ENCODE data around the gene TSSC4. TPM values are rescaled to one million over a fixed set of nuclear protein-coding genes. Genes with fewer than 3 reads are reported as not detected.
"Not testable (repeated sequence)": the region's sequence is repeated elsewhere in the genome, so short reads cannot be mapped to it uniquely, and the experiment has no call there.

Gene TSSC4
- total and polyA plus RNA-seq, 8 donors = 20.1 to 47.6 (median 29.0) TPM

DNA sequence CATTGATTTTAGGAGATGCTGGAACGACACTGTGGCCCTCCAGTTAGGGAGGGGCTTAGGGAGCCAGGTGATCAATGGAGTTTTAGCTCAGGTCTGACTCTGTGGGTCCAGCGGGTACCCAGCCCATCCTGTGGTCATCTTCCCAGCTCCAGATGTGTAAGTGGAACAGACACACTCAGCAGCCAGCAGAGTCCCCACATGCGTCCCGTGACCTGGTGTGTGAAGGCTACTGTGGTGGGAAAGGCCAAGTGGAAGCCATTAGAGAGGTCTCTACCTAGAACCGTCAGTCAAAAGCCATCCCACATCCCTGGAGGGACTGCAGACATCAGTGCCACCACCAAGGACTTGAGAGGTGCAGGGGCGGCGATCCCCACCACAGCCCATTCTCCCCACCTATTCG, 43.3 kb upstream of the TSSC4 start:
- no peaks in the 10 kb centered on the region for H3K9me3 ChIP-seq
- TF ChIP-seq, protein P1, sequence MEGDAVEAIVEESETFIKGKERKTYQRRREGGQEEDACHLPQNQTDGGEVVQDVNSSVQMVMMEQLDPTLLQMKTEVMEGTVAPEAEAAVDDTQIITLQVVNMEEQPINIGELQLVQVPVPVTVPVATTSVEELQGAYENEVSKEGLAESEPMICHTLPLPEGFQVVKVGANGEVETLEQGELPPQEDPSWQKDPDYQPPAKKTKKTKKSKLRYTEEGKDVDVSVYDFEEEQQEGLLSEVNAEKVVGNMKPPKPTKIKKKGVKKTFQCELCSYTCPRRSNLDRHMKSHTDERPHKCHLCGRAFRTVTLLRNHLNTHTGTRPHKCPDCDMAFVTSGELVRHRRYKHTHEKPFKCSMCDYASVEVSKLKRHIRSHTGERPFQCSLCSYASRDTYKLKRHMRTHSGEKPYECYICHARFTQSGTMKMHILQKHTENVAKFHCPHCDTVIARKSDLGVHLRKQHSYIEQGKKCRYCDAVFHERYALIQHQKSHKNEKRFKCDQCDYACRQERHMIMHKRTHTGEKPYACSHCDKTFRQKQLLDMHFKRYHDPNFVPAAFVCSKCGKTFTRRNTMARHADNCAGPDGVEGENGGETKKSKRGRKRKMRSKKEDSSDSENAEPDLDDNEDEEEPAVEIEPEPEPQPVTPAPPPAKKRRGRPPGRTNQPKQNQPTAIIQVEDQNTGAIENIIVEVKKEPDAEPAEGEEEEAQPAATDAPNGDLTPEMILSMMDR (IDR thresholded peaks at IDR 0.05) = no peak
- H3K27me3 ChIP-seq = no peaks in the 10 kb centered on the region
- no peak for DNase-seq
- intact Hi-C loops (cut with DNase I) = no loop called here
- no peaks in the 10 kb centered on the region for H3K36me3 ChIP-seq
- H3K4me1 ChIP-seq = no peaks in the 10 kb centered on the region
- no peak overlapping the region for H3K27ac ChIP-seq
- no peak for ATAC-seq
- H3K4me3 ChIP-seq = no peak overlapping the region

DNA sequence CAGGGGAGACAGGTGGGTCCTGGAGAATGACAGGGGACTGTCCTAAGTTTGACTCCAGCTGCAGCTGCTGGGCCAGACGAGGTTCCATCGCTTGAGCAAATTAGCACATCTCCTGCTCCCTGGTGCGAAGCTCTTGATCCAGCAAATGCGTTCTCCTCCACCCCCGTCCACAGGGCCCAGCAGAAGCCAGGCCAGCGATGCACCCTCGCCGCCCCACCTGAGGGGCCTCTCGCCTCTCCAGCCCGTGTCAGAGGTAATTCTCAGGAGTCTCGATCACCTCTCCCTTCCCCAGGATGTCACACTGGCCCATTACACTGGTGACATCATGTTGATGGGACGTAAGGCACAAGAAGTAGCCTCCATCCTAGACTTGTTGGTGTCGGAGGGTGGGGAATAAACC, 42.9 kb upstream of the TSSC4 start:
- H3K36me3 ChIP-seq; ATAC-seq; intact Hi-C loops (cut with DNase I); H3K9me3 ChIP-seq; H3K4me1 ChIP-seq; H3K27me3 ChIP-seq; H3K4me3 ChIP-seq; H3K27ac ChIP-seq: not testable (repeated sequence)
- DNase-seq = peak in 1 of 4 donors; percentile 34

DNA sequence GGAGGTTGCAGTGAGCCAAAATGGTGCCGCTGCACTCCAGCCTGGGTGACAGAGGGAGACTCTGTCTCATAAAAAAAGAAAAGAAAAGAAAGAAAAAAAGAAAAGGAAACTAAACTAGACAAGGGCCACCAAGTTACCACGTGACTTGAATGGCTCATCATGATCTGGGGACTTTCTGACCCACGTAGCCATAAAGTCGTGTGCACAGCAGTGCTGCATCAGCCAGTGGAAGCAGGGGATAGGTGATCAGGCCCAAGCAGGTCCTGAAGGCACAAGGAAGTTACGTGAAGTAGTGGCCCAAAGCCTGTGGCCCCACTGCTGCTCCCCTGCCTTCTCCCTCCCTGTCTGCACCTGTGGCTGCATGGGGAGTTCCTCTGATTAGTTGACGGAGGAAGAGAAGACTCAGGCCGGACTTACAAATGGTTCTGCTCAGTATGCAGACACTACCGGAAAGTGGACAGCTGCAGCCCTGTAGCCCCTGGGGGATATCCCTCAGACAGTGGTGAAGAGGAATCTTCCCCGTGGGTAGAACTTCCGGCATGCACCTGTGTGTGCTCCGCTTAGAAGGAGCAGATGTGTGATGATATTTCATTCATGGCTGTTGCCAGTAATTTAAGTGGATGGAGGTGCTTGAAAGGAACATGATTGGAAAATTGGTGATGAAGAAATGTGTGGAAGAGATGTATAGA, 41.7 kb upstream of the TSSC4 start:
- Histone ChIP-seq H3K4me1 (no peaks in the 10 kb centered on the region), H3K4me3 (no peak overlapping the region), H3K27ac (no peak overlapping the region), H3K36me3 (no peaks in the 10 kb centered on the region), H3K27me3 (no peaks in the 10 kb centered on the region), H3K9me3 (no peaks in the 10 kb centered on the region)
- DNase-seq (no peak), ATAC-seq (no peak)
- TF ChIP-seq, protein P1 (IDR thresholded peaks at IDR 0.05) = no peak
- intact Hi-C loops (cut with DNase I) = no loop called here

DNA sequence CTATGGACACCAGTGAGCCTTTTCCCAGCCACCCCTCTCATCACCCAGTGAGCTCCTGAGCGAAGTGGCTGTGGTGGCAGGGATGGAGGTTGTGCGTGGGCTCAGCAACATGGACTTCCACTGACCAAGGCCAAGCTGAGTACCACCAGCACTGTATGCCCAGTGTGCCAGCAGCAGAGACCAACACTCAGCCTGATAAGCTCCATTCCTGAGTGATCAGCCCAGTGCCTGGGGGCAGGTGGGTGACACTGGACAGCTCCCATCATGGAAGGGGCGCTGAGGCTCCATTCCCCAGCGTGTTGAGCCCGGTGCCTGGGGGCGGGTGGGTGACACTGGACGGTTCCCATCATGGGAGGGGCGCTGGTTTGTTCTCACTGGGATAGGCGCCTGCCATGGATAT, 41.0 kb upstream of the TSSC4 start:
- no peak overlapping the region for H3K27ac ChIP-seq
- no peak for ATAC-seq
- TF ChIP-seq, protein P1 (IDR thresholded peaks at IDR 0.05) = no peak
- H3K36me3 ChIP-seq = no peaks in the 10 kb centered on the region
- peak in 1 of 4 donors; percentile 49 for DNase-seq
- intact Hi-C loops (cut with DNase I) = no loop called here
- no peaks in the 10 kb centered on the region for H3K27me3 ChIP-seq
- no peaks in the 10 kb centered on the region for H3K9me3 ChIP-seq
- no peaks in the 10 kb centered on the region for H3K4me1 ChIP-seq
- H3K4me3 ChIP-seq = no peak overlapping the region

DNA sequence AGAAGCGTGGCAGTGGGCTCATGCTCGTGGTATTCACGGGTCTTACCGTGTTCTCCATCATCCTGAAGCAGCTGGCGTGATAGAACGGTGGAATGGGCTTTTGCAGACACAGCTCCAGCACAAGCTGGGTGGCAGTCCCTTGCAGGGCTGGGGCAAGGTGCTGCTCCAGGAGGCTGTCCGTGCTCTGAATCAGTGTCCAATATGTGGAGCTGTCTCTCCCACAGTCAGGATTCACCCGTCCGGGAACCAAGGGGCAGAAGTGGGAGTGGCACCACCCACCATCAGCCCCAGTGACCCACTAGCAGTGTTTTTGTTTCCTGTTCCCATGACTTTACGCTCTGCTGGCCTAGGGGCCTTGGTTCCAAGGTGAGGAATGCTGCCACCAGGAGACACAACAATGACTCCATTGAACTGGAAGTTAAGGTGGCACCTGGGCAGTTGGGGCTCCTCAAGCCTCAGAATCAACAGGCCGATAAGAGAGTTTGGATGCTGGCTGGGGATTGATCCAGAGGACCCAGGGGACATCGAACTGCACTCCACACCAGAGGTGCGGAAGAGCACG, 40.4 kb upstream of the TSSC4 start:
- H3K27ac ChIP-seq = no peak overlapping the region
- DNase-seq (peak in 1 of 4 donors; percentile 41), ATAC-seq (no peak)
- no peaks in the 10 kb centered on the region for H3K36me3 ChIP-seq
- TF ChIP-seq, protein P1 (IDR thresholded peaks at IDR 0.05) = no peak
- H3K4me3 ChIP-seq = no peak overlapping the region
- no peaks in the 10 kb centered on the region for H3K27me3 ChIP-seq
- no peaks in the 10 kb centered on the region for H3K9me3 ChIP-seq
- intact Hi-C loops (cut with DNase I) = no loop called here
- H3K4me1 ChIP-seq = no peaks in the 10 kb centered on the region

DNA sequence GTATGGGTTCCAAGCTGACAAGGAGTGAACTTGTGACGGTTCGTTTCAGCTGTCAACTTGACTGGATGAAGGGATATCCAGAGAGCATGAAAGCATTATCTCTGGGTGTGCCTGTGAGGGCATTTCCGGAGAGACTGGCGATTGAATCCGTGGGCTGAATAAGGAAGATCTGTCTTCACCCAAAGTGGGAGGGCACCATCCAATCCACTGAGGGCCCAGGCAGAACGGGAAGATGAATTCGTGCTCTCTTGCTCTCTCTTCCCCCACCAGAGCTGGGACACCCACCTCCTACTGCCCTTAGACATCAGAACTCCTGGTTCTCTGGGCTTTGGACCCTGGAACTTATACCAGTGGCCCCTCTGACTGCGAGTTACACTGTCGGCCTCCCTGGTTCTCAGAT, 39.0 kb upstream of the TSSC4 start:
- intact Hi-C loops (cut with DNase I) = no loop called here
- no peak overlapping the region for H3K4me3 ChIP-seq
- H3K9me3 ChIP-seq = no peaks in the 10 kb centered on the region
- H3K27me3 ChIP-seq = no peaks in the 10 kb centered on the region
- DNase-seq = no peak
- ATAC-seq = no peak
- H3K4me1 ChIP-seq = no peaks in the 10 kb centered on the region
- H3K36me3 ChIP-seq = no peaks in the 10 kb centered on the region
- H3K27ac ChIP-seq = no peak overlapping the region
- TF ChIP-seq, protein P1 (IDR thresholded peaks at IDR 0.05) = no peak

All from left lung (tissue), 10 donors.